Fibroblast of upper back skin (primary cell): ENCODE results near the gene CD69.
A peak's percentile ranks its signal among the peaks of the same experiment; 100 is the strongest.

Experiments used
- DNase-seq: peaks from one replicate; pipeline ENCODE4 v3.0.0-alpha.2; 2013

Gene CD69

GRCh38 chr12:9779209-9779608, 18.5 kb upstream of the CD69 start:
- no peak for DNase-seq

GRCh38 chr12:9776781-9777180, 16.1 kb upstream of the CD69 start:
- DNase-seq, result no peak

GRCh38 chr12:9773216-9773877, 12.6 kb upstream of the CD69 start:
- no peak for DNase-seq

GRCh38 chr12:9763025-9763424, 2.3 kb upstream of the CD69 start:
- no peak for DNase-seq

GRCh38 chr12:9762369-9762768, 1.7 kb upstream of the CD69 start:
- no peak for DNase-seq

DNA sequence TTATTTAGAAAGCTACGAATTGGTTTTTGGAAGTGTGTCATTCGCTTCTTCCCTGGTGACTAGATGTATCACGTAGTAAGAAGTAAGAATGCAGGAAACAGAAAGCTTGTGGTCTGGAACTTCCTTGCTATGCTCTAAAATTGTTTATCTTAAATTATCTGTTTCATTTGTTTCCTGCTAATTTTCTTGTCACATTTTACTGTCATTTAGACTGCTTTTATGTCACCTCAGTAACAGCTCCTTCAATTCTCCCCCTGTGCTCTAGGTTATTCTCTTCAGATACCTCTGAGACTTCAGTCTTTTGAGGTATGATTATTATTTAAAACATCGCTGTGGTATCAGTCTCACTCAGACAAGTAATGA, 699 bp upstream of the CD69 start:
- no peak for DNase-seq

DNA sequence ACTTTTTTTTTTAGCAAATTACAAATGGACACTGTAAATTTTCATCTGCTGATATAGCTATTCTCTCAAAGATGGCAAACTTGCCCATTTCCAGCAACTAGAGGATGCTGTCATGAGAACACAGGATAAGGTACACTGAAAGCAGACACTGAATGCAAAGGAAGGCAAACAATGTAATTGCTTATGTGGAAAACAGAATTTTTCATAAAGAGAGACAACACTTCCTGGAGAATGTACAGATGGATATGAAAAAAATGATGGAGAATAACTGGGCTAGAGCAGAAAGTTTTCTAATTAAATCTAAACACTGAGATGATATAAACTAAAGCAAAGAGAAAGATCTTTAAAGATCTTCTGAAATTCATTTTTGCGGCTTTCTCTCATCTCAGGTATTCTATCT, 581 bp downstream of the CD69 start:
- no peak for DNase-seq

- DNase-seq, result no peak
These were observed 1.0 kb downstream of the CD69 start for GRCh38 chr12:9759694-9760093.

GRCh38 chr12:9758119-9758518, 2.6 kb downstream of the CD69 start:
- DNase-seq, result no peak

GRCh38 chr12:9757433-9758025, 3.2 kb downstream of the CD69 start:
- no peak for DNase-seq

DNA sequence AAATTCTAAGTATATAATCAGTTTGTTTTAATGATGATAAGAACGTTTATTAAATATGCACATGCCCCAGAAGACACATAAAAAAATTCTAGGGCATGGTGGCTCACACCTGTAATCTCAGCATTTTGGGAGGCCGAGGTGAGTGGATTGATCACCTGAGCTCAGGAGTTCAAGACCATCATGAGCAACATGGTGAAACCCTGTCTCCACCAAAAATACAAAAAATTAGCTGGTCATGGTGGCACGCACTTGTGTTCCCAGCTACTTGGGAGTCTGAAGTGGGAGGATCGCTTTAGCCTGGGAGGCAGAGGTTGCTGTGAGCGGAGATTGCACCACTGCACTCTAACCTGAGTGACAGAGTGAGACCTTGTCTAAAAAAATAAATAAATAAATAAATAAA, 4.0 kb downstream of the CD69 start:
- DNase-seq, result no peak

- DNase-seq, result no peak
These were observed 4.5 kb downstream of the CD69 start for GRCh38 chr12:9756170-9756569.

DNA sequence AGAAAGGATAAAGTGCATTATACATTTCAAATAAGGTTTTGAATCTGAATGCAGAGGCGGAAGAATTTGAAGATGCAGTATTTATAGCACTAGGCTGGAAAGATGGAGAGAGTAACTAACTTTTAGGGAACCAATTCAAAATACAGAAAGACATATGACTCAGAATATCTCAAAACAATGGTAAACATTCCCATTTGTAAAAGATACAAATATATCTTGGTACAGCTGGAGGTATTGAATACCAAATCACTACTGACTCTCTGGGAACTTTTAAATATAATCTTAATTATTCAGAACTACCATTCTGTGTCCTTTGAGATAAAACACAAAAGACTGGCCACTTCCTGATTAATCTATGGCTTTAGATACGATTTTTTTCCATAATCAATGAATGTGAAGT, 5.1 kb downstream of the CD69 start:
- no peak for DNase-seq

DNA sequence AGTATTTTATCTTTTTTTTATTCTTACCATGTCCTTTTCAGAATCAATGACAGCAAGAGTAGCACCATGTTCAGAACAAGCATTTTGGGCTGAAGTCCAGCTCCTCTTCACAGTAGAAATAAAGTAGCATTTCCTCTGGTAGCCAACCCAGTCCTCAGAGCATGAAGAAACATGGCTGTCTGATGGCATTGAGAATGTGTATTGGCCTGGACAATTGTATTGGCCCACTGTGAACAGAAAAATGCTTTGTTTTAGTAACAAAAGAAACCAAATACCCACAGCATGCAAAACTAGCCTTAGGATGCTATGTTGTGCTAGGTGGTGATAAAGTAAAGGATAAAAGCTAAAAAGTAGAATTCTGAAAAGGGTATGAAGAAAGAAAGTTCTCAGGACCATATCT, 5.7 kb downstream of the CD69 start:
- DNase-seq, result no peak

DNA sequence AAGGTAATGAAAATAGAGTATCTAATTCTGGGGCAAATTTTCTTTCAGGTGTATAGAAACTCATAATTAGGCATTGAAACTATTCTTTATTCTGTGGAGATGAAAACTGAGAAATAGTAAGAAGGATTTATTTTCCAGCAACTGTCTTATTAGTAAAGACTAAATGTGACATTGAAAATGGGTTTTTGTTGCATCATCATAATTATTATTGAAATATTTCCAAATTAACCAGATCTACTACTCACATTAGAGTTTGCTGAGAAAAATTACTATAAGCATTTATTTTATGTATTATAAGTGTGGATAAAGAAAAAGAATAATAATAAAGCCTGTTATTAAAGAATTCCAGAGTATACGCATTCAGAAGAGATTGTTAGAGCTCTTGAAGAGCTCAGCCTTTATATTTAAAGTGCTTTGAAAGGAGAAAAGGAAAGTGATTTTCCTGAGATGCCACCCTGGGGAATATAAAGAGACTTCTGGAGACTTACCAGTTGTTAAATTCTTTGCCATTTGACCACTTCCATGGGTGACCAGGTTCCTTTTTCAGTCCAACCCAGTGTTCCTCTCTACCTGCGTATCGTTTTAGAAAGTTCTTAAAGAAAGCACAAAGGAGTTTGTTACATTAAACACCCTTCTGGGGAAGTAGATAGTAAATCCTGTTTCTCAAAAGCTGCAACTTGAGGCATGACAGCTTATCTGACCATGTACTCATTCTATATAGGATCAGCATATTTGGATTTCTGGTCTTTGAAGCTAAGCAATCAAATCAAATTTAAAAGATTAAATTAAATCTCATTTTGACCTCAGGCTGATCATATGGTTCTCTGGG, 6.4 kb downstream of the CD69 start:
- no peak for DNase-seq

- no peak for DNase-seq
These were observed 7.2 kb downstream of the CD69 start for GRCh38 chr12:9753498-9753897.

GRCh38 chr12:9753073-9753472, 7.6 kb downstream of the CD69 start:
- DNase-seq, result no peak

DNA sequence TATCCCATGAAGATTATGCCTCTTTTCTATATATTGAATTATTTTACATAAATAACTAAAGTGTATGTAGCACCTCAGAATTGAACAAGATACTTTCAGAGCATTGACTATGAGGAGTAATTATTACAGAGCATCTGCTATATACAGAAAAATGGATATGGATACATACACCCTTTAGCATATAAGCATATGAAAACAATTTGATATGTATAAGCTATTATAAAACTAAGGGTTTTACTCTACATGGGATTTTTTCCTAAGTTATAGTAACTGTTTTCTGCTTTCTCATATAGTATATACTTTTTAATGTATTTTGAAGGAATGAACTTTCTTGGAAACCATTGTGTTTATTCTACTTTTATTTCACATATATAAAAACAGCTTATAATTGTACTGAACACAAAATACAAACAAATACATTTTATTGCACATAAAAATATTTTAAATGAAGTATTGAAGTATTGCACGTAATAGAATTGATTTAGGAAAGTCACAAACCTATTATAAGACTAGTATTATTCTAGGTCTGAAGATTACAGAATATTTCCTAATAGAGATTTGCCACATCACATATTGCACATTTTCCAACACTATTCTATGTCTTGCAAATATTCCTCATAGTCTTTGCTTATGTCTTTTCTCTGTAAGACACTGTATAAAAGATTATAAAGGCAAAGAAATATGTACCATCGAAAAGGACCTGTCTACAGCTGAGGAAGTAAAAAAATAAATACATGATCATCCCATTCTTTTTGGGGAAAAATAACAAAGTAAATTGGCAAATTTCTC, 8.4 kb downstream of the CD69 start:
- DNase-seq, result no peak

DNA sequence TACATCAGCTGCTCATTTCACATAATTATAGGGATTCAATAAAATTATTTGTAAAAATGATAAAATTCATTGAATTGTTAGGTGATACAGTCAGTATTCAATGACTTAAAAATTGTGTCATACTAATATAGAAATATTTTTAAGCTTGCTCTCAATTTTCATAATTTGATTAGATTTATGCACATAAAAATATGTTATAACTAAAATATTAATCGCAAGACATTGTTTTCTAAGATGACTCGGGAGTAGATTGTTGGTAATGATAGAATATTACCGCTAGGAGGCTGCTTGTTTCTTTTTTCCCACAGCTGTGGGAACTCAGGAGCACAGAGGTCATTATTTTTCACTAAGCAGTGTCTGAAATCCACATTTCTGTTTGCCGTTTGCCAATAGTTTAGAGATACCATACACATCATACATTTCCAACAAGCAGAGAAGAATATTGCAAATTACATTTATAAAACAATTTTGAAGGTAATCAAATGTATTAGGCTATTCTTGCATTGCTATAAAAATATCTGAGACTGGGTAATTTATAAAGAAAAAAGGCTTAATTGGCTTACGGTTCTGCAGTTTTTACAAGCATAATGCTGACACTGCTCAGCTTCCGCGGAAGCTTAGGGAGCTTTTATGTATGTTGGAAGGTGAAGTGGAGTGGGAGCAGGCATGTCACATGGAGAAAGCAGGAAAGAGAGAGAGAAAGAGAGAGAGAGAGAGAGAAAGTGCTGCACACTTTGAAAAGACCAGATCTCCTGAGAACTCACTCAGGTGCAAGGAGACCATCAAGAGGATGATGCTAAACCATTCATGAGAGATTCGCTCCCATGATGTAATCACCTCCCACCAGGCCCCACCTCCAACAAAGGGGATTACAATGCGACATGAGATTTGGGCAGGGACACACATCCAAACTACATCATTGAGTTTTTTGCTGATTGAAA, 9.2 kb downstream of the CD69 start:
- no peak for DNase-seq

DNA sequence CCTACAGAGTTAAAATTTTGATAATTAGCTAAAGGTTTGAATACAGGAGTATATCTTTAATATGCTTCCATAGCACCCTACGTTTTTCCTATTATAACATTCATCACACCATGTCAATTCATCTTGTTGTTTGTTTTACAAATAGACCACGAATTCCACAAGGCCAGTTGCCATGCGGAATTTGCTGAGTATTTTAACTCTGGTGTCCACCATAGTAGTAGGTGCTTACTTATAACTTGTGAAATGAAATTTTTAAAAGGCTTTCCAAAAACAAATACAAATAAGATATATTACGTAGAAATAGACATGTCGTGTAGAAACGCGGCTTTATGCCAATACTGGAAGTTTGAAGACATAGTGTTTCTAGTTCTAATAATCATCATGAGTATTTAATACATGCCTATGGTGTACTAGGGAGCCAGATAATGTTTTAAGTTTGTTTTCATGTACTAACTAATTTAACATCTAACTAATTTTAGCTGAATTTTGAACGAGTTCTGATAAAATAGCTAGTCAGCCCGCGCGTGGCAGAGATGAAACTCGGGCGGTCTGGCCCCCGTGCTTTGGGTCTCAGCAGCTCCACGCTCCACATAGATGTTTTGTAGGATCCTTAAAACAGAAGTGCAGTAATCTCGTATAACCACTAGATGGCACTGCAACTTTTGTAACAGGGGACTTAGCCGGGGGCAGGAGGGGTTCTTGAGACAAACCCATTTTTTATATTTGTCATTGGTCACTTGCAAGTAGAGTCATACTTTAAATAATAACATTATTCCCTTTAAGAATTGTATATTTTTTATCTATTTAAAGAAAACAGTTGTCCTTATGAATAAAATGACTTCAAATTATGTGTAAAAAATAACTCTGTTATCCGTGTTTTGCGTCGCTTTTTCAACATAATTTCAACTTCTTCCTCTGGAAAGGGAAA, 10.2 kb downstream of the CD69 start:
- peak; percentile 52 for DNase-seq

DNA sequence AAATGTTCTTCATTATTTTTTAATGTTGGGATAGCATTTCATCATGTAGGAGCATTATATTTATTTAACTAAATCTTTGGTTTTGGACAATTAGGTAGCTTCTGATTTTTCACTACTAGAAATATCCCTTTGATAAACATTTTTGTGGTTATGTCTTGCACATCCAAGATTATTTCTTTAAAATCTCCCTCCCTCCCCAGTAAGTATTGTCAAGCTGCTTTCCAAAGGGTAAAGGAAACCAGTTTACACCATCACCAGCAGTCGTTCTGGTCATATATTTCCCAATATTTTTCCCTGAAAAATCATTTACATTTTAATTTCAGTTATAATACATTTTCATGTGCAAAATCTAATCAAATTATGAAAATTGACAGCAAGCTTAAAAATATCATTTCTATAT, 11.1 kb downstream of the CD69 start:
- DNase-seq, result no peak
